NCI-H1105 (cell line): ENCODE data around the gene PCDHA6.
"Not testable (repeated sequence)": the region's sequence is repeated elsewhere in the genome, so short reads cannot be mapped to it uniquely, and the experiment has no call there.

ENCODE experiments used
- DNase-seq: peaks from one replicate; lab custom pipeline; 2025; lab: John Stamatoyannopoulos, UW

Gene PCDHA6

GRCh38 chr5:140827704-140828361 is at the start of gene PCDHA6:
Gene PCDHA6 (plus strand): TSS chr5:140827960. CDS start chr5:140828092, 132 bp downstream.
- DNase-seq = no peak

- DNase-seq = no peak
Measured at GRCh38 chr5:140780512-140780911, 47.2 kb upstream of the PCDHA6 start.

- no peak for DNase-seq
Measured at GRCh38 chr5:140785905-140786686, 41.7 kb upstream of the PCDHA6 start, which contains the start of gene PCDHA1. Gene PCDHA1 (plus strand): TSS chr5:140786140.

GRCh38 chr5:140787422-140787821 is 40.3 kb upstream of the PCDHA6 start:
- DNase-seq = not testable (repeated sequence)

- not testable (repeated sequence) for DNase-seq
Measured at GRCh38 chr5:140787849-140788504, 39.8 kb upstream of the PCDHA6 start.

GRCh38 chr5:140791089-140791488 is 36.7 kb upstream of the PCDHA6 start:
- no peak for DNase-seq

- DNase-seq = no peak
Measured at GRCh38 chr5:140794595-140795258, 33.0 kb upstream of the PCDHA6 start, which contains the start of gene PCDHA2. Gene PCDHA2 (plus strand): TSS chr5:140794852.

GRCh38 chr5:140795259-140795641 is 32.5 kb upstream of the PCDHA6 start:
- DNase-seq = no peak

GRCh38 chr5:140796072-140796717 is 31.6 kb upstream of the PCDHA6 start:
- DNase-seq = not testable (repeated sequence)

GRCh38 chr5:140796718-140797095 is 31.1 kb upstream of the PCDHA6 start:
- DNase-seq = no peak

- DNase-seq = peak; percentile 56
Measured at GRCh38 chr5:140800816-140801493, 26.8 kb upstream of the PCDHA6 start, which contains the start of gene PCDHA3. Gene PCDHA3 (plus strand): TSS chr5:140801057.

GRCh38 chr5:140801494-140801841 is 26.3 kb upstream of the PCDHA6 start:
- peak; percentile 49 for DNase-seq

GRCh38 chr5:140802381-140802780 is 25.4 kb upstream of the PCDHA6 start:
- not testable (repeated sequence) for DNase-seq

- DNase-seq = no peak
Measured at GRCh38 chr5:140802781-140803271, 24.9 kb upstream of the PCDHA6 start.

- DNase-seq = no peak
Measured at GRCh38 chr5:140806834-140807775, 20.7 kb upstream of the PCDHA6 start, which contains the start of gene PCDHA4. Gene PCDHA4 (plus strand): TSS chr5:140807068.

- not testable (repeated sequence) for DNase-seq
Measured at GRCh38 chr5:140808241-140808888, 19.4 kb upstream of the PCDHA6 start.

GRCh38 chr5:140808889-140809291 is 18.9 kb upstream of the PCDHA6 start:
- DNase-seq = no peak

- no peak for DNase-seq
Measured at GRCh38 chr5:140821375-140822280, 6.1 kb upstream of the PCDHA6 start, which contains the start of gene PCDHA5. Gene PCDHA5 (plus strand): TSS chr5:140821613.
